ENCODE results near the gene PCMTD2.

The PCMTD2 gene

DNA sequence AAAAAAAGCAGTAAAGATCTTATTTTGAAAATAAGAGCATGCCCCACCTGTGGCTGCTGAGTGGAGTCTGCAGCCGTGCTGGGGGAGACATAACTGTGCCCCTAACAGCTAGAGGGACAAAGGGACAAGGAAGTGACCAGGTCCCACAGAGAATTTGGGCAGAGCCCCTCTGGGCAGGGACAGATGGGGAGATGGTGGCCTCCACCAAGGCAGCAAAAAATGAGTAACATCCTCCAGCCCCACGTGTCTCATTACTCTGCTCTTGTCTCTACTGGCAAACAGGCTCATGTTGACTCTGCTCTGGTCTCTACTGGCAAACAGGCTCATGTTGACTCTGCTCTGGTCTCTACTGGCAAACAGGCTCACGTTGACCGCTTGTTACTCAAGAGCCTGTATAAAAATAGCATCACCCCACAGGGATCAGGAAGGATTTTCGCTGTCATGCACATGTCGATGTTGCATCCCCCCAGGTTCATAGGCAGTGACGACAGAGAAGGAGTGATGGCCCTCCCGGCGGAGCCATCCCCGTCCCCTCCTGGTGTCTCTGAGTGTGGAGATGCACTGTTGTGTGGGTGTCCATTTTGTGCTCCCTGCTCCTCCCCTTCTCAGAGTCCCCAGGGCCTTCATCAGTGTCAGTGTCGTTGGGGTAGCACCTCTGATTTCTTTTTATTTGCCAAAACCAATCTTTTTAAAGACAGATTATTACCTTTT lies 17.3 kb upstream of the PCMTD2 start:
- in situ Hi-C loops (cut with MboI; ENCODE audit: low sequenced_read_pairs), result no loop called here

DNA sequence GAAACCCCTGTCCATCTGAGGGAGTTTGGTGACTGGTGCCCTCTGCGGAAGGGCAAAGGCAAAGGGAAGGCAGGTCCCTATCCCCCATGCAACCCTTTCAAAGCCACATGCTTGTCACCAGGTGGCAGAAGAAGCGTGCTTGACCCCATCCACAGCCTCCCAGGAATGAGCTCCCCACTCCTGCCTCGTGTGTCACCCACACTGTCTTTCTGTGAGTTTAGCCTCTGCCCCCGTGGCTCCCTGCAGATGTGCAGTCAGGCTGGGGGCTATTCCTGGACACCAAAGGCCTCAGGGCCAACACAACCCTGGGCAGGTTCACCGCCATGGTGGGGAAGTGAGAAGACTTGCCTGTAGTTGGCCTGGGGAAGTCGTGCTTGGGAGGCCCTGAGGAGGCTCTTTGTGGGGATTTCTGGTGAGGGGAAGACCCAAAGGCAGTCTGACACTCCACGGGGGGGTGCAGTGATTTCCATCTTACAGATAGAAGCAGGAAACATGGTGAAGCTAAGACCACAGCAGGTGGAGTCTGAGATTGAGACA lies 16.6 kb upstream of the PCMTD2 start:
- in situ Hi-C loops (cut with MboI; ENCODE audit: low sequenced_read_pairs), result no loop called here

DNA sequence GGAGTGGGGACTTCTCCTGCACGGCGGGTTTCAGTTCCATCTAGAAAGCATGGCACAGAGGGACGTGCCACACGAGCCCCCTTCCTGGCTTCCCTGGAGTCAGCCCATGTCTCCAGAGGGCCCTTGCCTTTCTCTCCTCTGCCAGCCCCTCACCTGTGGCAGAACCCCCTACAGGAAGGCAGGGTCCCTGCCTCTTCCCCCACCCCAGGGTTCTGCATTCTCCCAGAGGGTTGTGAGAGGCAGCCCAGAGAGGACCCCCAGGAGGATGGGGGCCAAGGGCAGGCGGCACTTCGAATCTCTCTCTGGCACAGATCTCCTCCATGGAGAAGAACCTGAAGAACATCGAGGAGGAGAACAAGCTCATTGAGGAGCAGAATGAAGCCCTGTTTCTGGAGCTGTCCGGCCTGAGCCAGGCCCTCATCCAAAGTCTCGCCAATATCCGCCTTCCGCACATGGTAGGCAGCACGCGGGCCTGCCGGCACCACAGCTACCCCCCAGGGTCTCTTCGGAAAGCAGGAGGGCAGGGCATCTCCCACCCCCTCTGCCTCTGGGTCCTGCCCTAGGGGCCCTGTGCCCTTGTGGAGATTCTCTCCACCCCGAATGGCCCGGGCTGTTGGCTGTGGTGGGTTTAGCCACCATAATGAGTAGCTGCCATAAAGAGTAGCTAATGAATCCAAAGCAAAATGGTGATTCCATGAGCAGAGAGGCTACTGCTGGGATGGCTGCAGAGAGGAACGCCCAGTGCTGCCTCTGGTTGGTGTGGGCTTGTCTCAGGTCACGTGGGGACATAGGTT lies 15.9 kb upstream of the PCMTD2 start:
- in situ Hi-C loops (cut with MboI; ENCODE audit: low sequenced_read_pairs), result no loop called here

DNA sequence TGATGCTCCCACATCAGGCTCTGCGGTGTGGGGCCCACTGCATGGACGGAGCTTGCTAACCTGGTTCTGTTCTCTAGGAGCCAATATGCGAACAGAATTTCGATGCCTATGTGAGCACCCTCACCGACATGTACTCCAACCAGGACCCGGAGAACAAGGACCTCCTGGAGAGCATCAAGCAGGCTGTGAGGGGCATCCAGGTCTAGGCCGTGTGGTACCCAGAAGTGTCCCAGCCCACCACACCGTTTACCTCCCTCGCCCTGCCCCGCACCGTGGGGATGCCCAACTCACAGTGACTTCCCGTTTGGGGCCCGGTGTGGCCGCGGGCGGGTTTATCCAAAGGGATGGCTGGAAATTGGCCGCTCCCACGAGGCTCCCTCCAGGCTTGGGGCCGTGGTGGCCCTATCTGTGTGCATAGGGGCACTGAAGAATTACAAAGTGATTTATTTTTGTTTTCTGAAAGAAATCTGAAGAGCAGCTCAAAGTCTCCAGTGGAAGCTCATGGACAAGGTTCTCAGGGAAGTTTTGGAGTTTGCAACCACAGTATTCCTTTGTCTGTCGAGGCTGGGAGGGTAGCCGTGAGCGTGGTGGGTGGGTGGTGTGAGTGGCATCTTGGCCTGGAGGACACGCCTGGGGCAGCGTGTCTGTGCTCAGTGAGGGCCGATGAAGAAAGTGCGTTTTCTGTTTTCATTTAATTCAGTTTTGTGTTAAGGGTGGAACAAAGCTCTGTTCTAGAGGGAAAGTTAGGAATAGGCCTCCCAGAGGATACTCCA lies 15.1 kb upstream of the PCMTD2 start:
- in situ Hi-C loops (cut with MboI; ENCODE audit: low sequenced_read_pairs), result no loop called here

DNA sequence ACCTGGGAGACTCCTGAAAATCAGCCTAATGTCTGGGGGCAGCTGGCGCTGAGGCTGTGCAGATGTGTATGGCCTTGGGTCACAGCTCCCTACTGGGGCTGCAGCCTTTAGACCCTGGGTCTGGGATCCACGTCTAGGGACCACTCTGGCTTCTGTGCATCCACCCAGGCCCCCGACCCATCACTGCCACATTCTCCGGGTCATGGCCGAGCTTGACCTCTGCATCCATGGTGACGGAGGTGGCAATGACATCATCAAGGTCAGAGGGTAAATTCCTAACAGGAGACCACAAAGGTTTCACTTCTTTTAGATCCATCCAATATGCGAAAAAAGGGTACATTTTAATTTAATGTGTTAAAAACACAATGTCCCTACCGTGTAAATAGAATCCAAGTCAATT lies 14.5 kb upstream of the PCMTD2 start:
- in situ Hi-C loops (cut with MboI; ENCODE audit: low sequenced_read_pairs), result no loop called here

DNA sequence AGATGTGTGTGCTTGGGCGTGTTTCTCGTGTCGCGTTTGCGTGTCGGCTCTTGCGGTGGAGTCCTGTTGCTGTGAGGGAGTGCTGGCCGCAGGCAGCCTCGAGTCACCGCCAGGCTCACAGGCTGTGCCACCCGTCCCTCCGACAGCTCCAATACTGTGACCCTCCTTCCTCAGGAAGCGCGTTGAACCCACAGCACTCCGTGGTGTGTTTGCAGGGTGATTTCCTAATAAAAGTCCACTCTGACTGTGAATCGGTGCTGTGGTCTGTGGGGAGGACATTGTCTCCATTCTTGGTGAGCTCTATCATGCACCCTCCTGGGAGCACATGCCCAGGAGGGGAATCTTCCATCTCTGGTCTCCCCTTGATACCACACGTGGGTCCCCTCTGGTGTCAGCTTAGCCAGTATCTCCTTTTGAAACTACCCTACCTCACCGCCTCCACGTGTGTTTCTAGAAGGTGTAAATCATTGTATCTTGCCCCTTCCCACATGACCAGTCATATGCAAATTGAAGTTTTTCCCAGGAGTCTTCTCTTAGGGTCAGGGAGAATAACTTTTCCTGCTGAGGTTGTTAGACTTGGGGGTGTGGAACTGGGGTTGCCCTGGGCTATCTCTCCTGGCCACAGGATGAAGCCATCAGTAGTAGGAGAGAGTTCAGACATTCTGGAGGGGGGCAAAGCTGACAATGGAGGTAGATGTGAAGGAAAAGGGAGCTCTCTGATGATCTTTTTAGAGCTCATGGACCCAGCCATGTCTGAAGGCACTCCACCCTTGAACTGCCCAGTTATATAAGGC lies 13.3 kb upstream of the PCMTD2 start:
- in situ Hi-C loops (cut with MboI; ENCODE audit: low sequenced_read_pairs), result no loop called here

DNA sequence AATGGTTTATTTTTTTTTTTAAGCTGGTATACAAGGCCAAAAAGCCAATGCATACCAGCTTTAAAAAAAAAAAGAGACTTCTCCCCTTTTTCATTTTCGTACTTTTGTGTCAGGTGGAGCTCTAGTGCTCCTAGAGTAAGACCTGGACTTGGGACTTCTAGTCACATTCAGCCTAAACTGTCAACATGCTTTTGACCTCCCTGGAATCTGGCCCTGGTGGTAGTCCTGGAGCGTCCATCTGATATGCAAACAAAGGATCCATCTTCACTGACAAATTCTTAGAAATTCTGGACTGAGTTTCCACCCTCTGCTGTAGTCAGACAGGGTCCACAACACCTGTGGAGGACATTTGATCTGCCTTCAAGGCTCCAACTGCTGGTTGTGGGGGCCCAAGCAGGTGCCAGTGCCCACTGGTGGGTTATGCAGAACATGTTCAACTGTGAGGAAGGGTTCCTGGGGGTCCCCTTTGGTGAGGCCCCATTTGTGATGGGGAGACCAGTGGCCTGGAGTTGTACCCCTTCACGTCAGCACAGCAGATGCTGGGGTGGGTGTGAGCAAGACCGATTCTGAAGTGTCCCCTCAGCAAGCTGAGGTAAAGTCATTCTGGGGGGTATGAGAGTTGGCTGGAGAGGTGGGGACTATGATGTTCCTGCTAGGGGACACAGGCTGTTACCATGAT lies 12.6 kb upstream of the PCMTD2 start:
- in situ Hi-C loops (cut with MboI; ENCODE audit: low sequenced_read_pairs), result no loop called here

DNA sequence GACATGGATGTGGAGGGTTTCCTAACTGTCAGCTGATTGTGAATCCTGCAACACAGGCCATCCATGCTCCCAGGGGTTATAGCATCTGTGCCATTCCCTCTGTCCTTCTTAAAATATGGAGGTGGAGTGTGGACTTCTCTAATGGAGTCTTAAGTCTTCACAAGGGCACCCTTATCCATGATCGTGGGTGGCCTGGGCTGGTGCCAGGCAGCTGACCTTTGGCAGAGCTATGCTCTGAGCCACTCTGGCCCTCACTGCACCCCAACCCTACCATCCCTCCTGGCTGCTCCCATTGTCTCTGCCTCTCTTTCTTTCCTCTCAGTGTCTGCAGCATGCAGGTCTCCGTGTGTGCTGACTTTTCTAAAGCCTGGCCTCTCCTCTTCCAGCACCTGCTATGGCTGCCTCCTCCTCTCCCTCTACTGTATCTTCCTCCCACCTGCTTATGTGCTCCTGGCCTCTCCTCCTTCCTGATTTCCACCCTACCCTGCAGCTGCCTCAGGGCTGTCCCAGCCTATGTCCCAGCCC lies 11.2 kb upstream of the PCMTD2 start:
- in situ Hi-C loops (cut with MboI; ENCODE audit: low sequenced_read_pairs), result no loop called here

DNA sequence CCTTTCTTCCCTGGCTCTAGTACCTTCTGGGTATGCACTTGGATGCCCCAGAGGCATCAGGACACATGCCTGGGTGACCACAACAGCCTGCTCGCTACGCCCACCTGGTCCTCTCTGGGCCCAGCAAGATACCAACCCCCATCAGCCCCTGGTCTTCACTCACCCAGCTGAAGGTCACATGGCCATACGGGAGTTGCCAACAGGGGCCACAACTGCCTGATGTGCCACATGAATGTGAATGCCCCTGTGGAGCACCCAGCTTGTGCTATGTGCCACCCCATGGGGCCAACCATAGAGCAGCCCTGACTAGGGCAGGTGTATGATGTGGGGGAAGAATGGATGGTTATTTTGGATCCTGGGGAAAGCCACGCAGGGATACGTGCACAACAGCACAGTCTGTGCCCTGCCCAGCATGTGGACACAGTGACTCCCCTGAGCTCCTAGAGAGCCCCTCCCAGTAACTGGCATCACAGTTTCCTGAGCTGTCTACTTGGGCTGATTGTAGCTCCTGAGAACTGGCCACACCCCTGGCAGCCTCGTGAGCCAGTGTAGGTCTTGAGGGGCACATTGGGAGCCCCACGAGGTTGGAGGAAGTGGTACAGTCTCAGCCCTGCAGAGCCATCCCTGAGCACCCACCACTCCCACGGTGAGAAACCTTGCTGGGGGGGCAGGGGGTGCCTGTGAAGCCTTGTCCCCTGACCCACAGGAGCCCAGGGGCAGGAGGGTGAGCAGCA lies 10.5 kb upstream of the PCMTD2 start:
- in situ Hi-C loops (cut with MboI; ENCODE audit: low sequenced_read_pairs), result no loop called here

DNA sequence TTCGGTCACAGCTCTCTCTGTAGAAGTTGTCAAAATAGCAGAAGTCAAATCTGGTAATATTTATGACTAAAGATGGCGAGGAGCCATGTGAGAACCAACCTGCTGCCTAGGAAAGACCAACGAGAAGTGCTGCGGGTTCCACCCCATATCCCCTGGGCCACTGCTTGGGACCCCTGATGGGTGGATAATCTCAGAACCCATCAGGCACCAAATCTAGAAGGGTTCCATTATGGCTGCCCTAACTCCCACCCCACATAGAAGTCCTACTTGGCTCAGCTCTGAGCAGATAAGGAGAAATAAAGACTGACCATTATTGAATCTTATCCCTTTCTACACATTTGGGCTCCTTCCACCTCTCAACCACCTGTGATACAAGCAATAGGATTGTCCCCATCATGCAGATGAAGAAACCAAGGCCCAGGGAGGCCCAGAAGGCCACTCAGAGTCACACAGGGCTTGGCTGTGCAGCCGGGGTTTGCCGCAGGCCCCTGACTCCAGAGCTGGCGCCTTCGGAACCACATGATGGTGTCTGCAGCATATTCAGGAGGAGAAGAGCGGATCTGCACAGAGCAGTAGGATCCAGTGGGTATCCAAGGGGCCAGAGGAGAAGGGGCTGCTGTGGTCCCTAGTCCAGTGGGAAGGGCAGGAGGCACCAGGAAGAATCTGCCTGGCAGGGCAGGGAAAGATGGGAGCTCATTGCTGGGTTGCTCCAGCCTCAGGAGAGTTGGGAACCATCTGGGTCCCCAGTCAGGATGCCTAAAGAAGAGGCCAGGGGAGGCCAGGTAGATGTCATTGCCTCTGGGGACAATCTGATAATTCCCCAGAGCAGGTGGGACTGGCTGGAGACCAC lies 9.6 kb upstream of the PCMTD2 start:
- in situ Hi-C loops (cut with MboI; ENCODE audit: low sequenced_read_pairs), result no loop called here

DNA sequence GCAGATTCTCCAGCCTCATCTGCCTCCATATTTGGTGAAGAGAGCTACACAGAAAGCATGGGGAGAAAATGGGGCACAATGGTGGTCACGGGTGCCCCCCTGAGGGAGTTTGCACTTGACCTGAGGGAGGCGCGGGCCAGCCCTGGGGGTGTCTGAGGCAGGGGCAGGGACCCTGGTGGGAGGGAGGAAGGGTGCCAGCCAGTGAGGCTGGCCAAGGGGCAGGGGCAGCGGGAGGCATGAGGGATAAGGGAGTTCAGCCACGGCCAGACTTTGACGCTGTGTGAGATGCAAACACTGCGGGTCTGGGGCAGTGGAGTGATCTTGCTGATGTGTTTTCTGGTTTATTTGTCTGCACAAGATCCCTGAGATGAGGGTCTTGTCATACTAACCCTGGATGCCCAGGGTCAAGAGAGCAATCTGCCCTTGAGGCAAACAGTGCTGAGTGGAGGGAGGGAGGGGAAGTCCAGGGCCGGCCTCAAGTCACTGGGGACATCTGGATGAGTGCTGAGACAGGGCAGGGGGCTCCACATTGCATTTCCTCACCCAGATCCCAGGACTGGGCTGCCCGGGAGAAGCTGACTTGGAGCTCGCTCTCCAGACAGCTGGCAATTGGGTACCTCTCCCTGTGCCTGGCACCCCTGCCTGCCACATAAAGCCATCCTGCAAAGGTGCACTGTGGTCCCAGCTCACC lies 8.8 kb upstream of the PCMTD2 start:
- in situ Hi-C loops (cut with MboI; ENCODE audit: low sequenced_read_pairs), result no loop called here

DNA sequence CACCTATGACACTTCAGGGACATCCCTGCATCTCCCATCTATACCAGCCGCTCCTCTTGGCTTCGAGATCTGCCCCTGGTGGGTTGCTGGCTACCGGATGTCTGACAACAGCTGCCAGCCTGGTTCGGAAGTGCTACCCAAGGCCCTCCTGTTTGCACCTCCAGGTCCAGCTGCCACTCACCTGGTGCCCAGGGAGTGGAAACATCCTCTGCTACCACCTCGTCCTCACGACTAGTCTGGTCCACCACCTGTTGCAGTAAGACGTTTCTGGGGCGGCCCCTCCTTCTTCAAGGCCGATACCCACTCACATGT lies 8.3 kb upstream of the PCMTD2 start:
- in situ Hi-C loops (cut with MboI; ENCODE audit: low sequenced_read_pairs), result no loop called here

DNA sequence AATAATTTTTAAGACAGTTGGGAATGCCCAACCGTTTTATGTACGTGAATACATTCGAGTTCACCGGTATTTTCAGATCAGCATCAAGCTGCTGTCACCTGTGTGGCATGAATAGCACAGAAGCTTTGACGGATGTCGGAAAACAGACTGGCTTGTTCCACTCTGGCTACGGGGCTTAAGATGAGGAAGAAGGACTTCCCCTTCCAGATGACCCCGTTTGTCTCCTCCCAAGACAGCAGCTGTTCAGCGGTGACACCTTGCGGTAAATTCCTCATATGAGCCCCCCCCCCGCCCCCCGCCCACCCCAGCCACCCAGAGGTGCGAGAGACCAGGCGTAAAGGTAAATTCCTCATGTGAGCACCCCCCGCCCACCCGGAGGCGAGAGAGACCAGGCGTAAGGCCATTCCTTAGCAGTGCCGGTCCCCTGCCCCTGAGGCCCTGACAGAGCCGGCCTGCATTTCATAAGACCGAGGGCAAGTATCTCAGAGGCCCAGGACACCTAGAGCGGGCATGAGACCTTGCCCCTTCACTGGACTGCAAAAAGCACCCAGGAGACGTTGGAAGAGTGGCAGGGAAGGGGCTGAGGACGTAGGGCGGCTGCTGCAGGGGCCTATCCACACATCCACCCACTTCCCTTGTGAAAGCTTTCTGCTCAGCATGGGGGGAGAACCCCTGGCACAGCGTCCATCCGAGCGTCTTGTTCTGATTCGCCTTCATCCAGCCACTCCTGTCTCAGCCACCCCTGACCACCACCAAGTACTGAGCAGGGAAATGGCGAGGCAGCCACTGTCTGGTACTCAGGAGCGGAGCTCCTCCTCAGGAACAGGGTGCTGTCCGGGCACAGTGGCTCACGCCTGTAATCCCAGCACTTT lies 7.3 kb upstream of the PCMTD2 start:
- in situ Hi-C loops (cut with MboI; ENCODE audit: low sequenced_read_pairs), result no loop called here

DNA sequence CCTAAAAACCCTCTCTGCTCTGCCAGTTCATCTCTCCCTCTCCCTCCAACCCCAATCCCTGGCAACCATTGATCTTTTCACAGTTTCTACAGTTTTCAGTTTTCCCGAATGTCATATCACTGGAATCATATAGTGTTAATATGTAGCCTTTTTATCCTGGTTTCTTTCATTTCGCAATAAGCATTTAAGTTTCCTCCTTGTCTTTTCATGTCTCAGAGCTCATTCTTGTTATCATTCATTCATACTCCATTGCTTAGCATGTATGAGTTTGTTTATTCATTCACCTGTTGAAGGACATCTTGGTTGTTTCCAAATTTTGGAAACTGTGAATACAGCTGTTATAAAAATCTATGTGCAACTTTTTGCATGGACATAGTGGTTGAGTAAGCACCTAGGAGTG lies 5.5 kb upstream of the PCMTD2 start:
- in situ Hi-C loops (cut with MboI; ENCODE audit: low sequenced_read_pairs), result no loop called here

DNA sequence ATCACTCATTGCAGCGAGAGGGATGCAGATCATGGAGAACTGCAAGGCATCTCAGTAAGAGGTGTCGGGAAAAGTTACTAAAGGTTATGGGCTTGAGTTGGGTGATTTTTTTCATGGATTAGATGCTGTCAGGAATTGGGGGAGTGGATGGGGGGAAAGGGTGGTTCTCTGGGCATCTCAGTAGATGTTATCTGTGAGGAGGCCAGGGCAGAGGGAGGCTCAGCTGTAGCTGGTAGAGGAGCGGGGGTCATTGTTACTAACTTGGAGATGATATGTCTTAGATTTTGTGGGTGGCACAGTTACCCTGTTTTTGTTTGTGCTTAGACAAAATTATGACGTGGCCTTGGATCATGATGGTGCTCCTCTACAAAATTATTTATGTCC lies 2.6 kb upstream of the PCMTD2 start:
- in situ Hi-C loops (cut with MboI; ENCODE audit: low sequenced_read_pairs), result no loop called here

DNA sequence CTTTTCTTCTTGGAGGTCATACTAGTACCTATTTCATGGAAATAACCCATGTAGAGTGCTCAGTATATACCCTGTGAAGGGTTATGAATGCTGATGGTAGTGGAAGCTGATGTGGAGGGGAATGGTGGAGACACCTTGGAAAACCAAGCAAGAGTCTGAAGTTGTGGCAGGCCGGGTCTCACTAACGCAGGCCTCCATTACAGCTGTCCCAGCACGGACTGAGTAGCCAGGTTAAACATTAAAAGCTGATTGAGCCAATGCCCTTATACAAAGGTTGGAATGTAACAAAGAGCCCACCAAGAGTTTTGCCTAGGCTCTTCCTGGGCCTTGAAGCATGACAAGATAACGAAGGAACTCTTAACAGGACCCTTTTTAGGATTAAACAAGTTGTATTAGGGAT lies 2.1 kb upstream of the PCMTD2 start:
- in situ Hi-C loops (cut with MboI; ENCODE audit: low sequenced_read_pairs), result no loop called here

DNA sequence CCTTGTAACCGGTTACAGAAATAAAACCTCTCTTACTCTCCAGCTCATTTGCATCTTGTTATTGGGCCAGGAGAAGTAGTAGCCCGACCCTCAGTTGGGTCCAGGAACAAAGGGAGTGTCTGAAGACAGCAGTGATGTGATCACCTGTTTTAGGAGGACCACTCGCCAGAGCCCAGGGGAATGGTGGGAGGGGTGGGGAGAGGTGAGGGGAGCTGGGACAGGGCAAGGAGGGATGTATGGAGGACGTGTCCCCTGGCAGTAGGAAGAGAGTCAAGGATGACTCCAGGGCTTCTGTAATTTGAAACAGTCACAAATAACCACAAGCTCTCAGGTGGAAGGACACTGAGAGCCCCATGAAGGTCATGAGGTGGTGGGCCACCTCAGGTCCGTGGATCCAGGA lies 1.4 kb upstream of the PCMTD2 start:
- in situ Hi-C loops (cut with MboI; ENCODE audit: low sequenced_read_pairs), result no loop called here

Measured in hTERT RPE-1 (cell line).